Epidermal melanocyte (primary cell): ENCODE data around the gene GLYATL1B.
"Not testable (repeated sequence)": the region's sequence is repeated elsewhere in the genome, so short reads cannot be mapped to it uniquely, and the experiment has no call there.

Experiments used
- DNase-seq: peaks from one replicate; pipeline ENCODE4 v3.0.0; 2011; ENCODE audit warnings: low spot score; ENCODE audit not compliant: insufficient read length

Gene GLYATL1B, protein sequence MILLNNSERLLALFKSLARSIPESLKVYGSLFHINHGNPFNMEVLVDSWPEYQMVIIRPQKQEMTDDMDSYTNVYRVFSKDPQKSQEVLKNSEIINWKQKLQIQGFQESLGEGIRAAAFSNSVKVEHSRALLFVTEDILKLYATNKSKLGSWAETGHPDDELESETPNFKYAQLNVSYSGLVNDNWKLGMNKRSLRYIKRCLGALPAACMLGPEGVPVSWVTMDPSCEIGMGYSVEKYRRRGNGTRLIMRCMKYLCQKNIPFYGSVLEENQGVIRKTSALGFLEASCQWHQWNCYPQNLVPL

DNA sequence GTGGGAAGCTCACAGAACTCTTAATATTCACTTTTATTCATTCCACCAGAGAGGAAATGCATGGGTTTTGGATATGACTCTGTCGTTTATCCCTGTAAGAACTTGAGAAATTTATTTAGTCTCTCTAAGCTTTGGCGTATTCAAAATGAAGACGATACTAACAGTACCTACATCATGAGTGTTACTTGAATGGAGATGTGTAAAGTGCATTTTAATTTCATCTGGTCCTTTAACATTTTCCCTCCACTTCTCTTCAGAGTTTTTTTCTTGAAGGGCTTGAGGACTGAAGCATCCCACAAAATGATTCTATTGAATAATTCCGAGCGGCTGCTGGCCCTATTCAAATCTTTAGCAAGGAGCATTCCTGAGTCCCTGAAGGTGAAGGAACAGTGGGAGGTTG lies at the start of gene GLYATL1B:
Gene GLYATL1B (plus strand): TSS at position 301 of the 400 bp plus-strand sequence. CDS start 0 bp downstream, at position 301.
- DNase-seq: not testable (repeated sequence)

DNA sequence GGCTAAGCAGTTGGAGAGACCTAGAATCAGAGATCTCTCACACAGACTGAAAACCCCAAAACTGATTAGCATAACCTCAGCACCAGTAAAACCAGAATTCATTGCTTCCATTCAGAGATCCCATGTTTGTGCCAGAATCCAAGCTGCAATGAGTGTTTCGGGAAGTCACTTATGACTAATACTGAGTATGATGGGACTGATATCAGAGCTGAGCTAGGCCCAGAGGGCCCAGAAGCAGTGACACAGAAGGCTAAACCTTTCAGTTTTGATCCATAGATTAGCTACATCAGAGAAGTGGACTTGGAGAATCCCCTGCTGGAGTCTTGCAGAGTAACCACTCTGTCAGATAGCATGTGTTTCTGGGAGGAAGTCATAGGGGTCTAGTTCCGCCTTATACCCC lies 49.6 kb upstream of the GLYATL1B start:
- not testable (repeated sequence) for DNase-seq

DNA sequence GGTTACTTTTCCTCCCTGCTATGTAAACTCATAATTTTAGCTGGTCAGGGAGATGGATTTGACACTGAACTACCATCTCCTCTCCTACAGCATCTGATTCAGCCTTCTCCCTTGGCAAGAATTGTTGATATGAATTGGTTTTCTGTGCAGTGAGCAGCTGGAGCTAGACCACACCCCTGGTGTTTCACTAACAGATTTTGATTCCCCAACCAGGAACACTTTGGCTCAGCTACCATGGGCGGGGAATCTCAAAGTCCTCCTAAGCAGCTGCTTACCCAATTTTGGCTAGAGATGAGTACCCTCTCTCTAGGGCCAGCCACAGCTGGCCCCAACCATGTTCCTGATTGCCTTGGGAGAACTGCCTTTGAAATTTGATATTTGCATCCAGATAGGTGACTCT lies 48.7 kb upstream of the GLYATL1B start:
- not testable (repeated sequence) for DNase-seq

DNA sequence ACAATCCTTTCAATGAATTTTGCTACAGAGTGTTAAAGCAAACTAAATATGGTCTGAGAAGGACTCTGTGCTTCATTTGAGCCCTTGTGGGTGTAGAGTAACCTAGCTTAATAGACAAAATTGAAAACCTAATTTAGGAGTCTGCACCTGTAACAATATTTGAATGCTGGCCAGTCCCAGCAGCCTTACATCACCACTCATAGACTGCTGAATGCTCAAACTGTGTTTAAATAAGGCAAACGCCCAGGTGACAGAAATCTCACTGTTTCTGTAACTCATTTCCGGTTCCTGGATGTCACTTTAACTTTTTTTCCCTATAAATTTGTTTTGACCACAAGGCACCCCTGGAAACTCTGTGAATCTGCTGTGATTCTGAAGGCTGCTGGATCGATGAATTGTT lies 45.5 kb upstream of the GLYATL1B start:
- no peak for DNase-seq

DNA sequence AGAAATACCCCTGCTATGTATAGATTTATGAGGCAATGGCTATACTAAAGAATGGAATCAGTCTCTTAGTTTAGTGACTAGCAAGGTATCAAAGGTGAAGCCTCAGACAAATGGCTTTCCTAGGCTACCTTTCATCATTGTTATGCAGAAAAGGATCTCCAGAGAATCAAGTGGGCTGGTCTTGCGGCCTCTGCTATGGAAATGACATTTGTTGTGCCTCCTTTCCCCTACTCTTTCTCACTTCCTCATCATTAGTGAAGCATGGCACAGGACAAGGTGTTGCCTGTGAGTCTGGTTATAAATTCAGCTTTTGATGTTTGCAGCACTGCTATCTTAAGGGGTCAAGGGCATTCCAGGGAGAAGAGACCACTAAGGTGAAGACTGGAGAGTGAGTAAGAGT lies 34.7 kb upstream of the GLYATL1B start:
- DNase-seq: not testable (repeated sequence)

DNA sequence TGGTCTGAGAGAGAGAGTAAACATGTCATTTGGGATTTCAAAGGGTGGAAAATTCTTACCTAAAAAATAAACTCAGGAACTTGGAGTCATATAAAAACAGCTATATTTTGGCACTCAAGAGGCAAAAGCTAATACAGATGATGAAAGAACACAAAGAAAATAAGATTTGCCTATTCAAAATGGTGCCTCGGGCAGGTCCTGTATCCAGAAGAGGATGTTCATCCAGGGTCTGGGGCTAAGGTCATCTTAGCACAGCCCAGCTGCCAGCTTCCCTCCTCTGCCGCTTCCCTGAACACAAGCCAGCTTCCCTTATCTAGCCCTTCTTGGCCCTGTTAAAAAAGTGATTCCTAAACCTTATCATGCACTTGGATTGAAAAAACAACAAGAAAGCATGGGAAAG lies 33.8 kb upstream of the GLYATL1B start:
- DNase-seq: not testable (repeated sequence)

DNA sequence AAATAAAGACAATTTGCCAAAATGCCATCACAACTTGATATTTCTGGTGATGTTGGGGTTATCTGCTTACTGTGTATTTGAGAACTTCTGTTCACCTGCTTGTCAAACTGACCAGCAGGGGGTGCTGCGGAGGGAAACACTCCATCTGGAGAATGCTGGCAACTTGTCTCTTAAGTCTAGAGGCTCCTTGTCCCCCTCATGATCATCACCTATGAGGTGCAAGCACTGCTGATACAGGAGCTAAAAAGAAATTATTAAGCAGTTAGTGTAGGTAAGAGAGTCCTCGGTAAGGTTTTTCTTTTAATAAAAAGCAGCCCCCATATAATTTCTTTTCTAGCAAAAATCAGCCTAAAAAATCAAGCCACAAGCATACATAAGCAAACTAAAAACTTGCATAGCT lies 32.7 kb upstream of the GLYATL1B start:
- no peak for DNase-seq

DNA sequence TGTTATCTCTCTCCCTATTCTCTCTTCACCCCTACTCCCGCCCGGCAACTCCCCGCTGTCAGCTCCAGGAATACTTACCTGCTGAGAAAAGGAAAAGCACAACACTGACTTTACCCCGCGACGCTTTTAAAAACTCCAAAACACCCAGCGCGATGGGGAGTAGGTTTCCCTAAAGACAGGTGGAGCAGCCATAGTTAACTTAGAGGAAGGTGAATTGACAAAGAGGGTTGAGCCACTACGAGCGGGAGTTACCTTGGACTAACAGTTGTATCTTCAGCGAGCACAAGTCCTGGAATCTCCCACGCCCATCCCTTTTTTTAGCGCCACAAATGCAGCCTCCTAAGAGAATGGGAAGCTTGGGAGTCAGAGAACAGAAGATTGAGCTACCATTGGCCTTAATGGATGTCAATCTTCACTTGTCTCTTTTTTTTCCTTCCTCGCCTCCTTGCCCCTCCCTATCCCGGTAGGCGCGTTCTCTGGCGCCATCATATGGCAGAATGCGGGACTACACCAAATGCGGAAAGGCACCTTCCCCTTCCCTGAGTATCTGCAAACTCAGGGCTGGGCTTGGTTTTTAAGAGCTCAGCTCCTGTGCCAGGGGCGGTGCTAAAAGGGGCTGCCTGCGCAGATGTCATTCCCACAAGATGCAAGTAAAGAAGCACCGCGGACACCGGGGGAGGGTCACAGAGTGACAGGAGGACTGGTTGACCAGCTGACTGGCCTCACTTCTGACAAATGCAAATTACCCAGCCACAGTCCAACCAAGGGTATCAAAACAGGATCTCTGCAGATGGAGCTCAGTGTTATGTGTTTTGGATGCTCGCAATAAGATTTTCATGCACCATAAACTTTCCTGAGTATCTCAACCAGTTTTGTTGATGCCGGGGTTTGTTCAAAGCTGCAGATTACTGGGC lies 27.7 kb upstream of the GLYATL1B start:
- peak; percentile 64 for DNase-seq

DNA sequence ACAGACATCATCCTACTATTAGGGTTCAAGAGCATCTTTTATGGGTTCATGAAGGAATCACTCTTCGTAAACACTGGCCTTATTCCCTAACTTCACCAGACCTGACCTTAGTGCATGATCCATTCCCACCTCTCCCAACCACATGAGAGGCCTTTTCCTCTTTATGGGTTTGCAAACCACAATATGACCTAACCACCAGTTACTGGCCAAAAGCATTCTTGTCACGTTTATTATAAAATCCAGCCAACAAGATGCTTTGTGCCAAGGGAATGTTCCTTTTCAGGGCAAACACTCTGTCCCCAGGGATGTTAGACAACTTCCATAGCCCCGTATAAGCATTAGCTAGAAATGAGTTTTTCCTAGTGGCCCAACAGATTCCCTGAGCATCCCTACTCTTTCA lies 26.0 kb upstream of the GLYATL1B start:
- DNase-seq: not testable (repeated sequence)

DNA sequence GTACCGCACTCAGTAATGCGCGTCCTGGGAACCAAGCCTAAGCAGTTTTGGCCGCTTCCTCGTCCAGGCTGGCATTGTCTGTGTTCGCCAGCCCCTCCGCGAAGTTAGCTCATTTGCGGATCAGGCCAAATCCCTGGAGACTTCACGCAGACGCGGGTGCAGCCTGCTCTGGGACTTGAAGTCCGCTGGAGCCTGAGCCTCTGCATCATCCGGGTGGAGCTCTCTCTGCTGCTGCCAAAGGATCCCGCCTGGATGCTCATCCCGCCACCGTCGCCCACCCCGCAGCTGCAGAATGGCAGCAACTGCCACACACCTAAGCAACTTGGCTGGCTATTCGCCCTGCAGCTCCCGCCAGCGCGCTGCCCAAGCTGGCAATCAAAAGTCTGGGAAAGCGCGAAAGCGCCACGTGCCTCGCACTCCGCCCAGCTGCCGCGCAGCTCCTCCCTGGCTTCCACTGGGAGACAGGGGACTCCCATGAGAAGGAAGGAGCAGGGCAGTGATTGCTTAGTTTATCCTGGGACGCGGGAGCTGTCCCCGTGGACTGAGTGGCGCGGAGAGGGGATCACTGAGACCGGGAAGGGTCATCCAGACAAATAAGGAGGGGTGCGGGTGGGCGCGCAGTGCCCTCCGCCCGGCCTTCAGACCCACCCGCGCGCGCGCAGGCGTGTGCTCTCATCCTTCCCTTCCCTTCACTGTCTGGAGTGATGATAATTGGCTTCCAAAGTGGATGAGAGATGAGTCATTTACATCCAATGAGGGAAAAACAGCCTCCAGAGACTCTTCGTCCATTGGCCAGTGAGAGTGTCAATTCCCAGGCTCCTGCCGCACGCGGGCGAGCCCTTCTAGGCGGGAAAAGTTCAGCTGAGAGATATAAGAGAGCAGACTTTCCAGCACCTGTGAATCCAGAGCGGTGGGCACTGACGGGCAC lies 23.2 kb upstream of the GLYATL1B start:
- DNase-seq: no peak

DNA sequence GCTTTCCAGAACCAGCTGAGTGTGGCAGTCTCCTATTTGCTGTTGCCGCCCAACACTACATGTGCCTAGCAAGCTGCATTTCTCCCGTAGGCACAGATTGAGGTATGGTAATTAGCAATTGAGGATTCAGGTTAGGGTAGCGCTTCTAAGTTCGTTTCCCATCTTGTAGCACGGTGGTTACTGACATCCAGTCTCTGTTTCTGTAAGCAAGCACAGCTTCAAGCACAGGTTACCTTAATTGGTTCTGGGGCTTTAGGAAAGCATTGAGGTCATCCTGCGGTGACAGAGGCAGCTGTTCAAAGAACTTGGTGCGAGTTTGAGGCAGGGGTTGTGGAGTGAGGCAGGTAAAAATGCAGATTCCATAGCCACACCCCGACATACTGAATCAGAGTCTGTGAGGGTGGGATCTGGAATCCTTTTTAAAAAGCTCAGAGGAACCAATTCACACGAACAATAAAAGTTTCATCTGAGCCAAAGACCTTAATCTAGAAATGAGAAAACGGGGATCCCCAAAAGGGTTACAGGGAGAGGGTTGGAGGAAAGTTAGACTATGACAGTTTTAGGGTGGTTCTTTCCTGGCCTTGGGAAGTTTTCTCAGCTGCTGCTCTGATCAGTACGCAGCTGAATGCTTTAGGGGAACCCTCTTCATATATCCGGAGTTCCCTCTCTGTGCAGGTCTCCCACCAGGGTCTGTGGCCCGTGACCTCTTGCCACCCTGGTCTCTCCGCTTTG lies 21.9 kb upstream of the GLYATL1B start:
- DNase-seq: not testable (repeated sequence)

DNA sequence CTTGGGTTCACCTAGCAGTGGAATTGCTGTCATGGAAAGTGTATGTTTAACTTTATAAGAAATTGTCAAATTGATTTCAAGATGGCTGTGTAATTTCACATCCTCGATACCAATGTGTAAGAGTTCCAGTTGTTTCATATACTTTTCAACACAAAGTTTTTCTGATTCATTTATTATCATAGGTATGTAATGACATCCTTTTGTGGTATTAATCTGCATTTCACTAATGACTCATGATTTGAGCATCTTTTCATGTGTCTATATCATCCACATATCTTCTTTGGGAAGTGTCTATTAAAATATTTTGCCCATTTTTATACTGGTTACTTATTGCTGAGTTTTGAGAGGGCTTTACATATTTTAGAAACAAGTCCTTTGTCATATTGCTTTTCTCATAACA lies 17.0 kb upstream of the GLYATL1B start:
- no peak for DNase-seq

DNA sequence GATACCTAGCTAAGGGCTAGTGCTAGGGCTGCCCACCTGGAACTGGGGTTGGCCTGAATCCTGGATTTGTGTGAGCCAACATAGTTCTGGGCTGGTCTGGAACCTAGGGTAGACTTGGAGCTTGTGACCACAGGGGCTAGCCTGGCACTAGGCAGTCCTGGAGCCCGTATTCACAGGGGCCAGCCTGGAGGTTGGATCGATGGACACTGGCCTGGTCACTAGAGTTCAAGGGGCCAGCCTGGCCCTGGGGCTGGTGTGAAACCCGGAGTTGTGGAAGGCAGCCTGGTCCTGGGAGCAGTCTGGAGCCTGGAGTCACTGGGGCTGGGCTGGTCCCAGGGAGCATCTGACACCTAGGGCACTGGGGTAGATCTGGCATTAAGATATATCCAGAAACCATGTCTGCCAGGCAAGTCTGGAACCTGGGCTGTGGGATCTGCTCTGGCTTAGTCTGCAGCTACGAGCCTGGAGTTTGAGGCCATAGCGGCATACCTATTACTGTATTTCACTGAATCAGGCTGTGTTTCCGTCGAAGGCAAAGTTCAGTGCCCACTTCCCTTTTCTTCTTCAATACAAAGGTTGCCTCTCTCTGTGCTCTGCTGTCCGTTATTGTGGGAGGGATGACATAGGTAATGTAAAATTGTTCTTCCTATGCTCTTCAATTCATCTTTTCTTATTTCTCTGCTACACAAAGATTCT lies 9.1 kb upstream of the GLYATL1B start:
- no peak for DNase-seq

DNA sequence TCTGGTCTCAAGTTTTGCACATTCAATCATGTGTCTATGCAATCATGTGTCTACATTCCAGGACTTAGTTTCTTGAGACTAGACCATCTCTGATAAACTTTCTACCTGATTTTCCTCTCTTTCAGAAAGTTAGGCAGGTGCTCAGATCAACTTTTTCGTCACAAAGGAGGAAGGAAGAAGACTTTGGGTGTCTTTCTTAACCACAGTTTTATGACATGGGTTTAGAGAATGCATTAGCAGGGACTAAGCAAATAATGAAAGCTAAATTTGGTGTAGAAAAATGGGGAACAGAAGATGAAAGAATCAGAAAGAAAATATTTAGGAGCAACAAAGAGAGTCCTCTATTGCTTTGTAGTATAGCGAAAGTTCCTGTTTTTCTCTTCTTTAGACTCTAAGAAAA lies 7.7 kb upstream of the GLYATL1B start:
- DNase-seq: no peak

DNA sequence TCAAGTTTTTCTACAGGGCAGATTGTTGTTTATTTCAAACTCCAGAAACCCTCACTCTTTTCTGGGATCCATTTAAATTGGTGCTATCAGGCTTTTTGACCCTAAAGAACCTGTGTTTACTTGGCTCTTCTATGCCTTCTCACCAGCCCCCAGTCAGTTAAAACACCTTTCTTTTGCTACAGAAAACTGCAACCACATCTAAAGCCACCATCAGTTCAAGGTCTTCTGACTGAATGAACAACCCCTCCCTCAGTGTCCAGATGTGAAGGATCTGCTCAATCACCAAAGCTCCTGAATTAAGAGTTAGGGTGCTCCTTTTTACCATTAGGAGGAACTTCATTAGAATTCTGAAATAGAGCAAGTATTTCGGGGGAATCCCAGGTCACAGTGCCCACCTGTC lies 7.0 kb upstream of the GLYATL1B start:
- no peak for DNase-seq

DNA sequence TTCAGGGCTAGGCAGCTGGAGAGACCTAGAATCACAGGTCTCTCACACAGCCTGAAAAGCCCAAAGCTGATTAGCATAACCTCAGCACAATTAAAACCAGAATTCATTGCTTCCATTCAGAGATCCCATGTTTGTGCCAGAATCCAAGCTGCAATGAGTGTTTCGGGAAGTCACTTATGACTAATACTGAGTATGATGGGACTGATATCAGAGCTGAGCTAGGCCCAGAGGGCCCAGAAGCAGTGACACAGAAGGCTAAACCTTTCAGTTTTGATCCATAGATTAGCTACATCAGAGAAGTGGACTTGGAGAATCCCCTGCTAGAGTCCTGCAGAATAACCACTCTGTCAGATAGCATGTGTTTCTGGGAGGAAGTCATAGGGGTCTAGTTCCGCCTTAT lies 5.7 kb upstream of the GLYATL1B start:
- DNase-seq: not testable (repeated sequence)

DNA sequence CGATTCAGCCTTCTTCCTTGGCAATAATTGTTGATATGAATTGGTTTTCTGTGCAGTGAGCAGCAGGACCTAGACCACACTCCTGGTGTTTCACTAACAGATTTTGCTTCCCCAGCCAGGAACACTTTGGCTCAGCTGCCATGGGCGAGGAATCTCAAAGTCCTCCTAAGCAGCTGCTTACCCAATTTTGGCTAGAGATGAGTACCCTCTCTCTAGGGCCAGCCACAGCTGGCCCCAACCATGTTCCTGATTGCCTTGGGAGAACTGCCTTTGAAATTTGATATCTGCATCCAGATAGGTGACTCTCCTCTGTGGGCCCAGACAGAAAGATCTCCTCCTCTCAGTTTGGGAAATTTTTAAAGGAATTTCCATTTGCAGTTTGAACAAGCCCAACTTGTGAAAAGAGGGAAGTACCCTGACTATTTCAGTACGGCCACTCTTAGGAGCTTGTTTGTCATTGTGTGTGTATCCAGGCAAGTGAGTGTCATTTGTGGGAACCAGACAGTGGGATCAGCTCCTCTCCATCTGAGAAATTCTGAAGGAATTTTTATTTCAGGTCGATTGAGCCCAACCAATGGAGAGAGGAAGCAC lies 4.6 kb upstream of the GLYATL1B start:
- not testable (repeated sequence) for DNase-seq

DNA sequence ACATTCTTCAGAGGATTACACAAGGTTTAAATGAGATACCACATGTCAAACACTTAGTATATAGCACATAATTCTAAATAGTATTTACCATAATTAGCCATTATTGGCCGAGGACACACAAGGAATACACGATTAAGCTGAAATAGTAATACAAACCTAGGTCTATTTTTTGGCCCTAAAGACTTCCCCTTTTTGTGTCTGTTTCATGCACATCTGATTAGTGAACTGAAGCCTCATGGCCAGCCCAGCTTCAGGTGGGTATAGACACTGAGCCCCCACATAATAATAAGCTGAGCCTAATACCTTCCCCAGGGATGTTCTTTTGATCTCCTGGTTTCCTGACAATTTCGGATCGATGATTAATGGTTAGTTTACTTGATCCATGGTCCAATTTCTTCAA lies 2.1 kb downstream of the GLYATL1B start:
- DNase-seq: no peak

DNA sequence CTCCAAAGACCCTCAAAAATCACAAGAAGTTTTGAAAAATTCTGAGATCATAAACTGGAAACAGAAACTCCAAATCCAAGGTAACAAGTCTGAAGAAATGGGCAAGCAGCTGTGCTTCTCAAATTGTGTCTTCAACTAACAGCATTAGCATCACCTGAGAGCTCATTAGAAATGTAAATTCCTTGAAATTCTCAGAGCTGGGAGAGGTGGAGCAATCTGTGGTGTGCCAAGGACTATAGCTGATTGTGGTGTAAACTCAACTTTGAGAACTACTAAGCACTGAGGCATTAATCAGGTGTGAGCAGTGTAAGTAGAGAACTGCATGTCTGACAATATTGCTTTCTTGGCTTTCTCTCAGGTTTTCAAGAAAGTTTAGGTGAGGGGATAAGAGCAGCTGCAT lies 7.5 kb downstream of the GLYATL1B start:
- not testable (repeated sequence) for DNase-seq

DNA sequence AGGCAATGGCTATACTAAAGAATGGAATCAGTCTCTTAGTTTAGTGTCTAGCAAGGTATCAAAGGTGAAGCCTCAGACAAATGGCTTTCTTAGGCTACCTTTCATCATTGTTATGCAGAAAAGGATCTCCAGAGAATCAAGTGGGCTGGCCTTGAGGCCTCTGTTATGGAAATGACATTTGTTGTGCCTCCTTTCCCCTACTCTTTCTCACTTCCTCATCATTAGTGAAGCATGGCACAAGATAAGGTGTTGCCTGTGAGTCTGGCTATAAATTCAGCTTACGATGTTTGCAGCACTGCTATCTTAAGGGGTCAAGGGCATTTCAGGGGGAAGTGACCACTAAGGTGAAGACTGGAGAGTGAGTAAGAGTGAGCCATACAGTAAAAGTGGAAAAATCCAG lies 9.1 kb downstream of the GLYATL1B start:
- not testable (repeated sequence) for DNase-seq
